Putamen (tissue), 1 donor: ENCODE results near the gene EPB41L1.

Experiments
- DNase-seq: peaks from one replicate; pipeline ENCODE4 v3.0.0-alpha.2; 2016; ENCODE audit warnings: low spot score

EPB41L1 gene

DNA sequence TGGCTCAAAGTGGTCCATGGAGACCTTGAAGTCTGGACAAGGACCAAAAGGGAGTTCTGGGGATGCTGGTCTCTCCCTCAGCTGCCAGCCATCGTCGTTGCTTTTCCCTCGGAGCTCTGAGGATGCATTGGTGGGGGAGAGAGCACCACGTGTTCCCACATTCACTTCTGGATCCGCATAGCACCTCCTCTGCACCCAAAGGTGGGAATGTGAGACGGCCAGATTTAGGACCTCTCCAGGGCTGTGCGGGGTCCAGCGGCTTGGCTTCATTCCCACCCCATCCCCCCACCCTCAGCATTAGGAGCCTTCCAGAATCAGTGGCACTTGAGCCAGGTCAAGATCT, 1.1 kb downstream of the EPB41L1 start:
- peak; percentile 52 for DNase-seq

DNA sequence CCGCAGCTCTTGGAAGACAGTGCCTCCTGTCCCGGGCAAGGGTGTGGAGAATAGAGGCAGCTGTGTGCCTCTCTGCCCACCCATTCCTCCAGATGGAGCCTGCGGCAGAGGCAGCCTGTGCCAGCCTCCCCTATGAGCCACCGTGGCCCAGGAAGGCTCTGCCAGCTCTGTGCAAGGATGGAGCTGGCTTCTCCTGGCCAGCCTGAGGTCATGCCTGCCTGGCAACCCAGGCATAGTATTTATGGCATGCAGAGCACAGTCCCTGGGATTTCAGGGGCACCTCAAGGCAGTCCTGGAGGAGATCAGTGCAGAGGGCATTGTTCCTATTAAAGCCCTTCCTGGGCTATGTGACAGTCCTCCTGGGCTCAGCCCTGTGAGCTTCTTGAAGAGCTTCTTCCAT, 1.5 kb downstream of the EPB41L1 start:
- DNase-seq = peak; percentile 62

- no peak for DNase-seq
These were observed 3.1 kb downstream of the EPB41L1 start for GRCh38 chr20:36157610-36158009.

- DNase-seq = no peak
These were observed 3.7 kb downstream of the EPB41L1 start for GRCh38 chr20:36158160-36158741.

DNA sequence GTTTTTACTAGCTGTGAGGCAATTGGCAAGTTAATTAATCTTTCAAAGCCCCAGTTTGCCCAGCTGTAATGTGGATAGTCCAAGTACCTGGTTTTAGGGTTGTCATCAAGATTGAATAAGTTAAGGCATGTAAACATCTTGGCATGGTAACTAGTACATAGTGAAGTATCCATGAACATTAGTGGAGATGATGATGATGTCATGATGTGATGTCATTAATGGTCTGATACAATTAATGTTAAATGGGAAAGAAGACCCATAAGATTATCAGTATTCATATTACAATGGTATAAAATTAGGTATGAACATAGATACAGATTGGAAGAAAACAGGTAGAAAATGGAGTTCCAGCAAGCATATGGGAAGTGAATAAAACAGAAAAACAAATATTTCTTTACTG, 5.3 kb downstream of the EPB41L1 start:
- no peak for DNase-seq

DNA sequence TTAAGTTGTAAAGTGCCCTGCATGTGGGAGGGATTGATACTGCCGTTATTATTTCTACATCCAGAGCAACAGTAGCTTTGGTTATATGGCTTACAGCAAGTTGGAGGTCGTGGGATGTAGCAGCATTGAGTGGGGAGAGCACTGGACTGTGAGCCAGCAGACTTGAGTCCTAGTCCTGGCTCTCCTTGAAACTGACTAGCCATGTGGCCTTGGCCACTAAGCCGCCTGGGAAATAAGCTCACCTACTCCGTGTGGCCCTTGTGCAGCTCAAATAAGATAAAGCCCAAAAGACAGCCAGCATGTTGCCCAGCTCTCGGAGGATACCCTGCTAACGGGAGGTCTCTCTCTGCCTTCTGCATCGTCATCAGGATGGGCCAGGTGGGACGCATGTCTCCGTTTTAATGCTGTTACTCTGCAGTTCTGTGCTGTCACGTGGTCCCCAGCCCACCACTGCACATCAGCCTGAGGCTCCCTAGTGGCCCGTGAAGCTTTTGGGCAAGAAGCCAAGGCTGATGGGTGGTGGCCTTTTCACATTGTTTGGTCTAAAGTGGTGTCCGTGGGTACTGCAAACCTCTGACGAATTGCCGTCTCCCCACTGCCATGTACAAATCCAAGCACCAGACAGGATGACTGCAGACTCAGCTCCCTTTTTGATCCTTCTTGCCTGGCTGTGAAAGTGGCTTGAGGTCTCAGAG, 7.9 kb downstream of the EPB41L1 start:
- no peak for DNase-seq

DNA sequence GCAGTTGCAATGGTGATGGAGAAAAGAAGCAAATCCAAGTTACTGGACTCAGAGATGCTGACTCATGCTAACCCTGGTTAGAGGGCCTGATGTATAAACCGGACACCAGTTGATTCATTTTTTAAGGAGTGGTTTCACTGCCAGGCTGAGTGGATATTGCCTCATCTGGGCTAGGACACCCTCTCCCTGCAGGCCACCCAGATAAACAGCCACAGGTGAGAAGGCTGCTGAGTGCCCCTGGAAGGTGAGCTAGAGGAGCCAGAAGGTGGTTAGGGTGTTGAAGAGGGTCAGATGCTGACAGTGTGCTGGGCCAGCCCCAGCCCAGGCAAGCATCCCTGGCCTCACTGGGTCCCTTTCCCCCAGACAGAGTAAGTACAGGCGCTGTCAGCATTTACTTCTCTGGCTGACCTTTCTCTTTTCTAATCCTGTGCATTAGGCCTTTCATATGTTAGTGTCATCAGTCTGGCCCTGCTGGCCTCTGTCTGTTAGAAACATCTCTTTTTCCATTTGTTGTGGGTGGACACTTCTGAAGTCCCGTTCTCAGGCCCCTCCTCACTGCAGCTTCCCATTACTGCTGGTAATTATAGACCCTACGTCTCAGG, 13.5 kb downstream of the EPB41L1 start:
- DNase-seq = no peak

DNA sequence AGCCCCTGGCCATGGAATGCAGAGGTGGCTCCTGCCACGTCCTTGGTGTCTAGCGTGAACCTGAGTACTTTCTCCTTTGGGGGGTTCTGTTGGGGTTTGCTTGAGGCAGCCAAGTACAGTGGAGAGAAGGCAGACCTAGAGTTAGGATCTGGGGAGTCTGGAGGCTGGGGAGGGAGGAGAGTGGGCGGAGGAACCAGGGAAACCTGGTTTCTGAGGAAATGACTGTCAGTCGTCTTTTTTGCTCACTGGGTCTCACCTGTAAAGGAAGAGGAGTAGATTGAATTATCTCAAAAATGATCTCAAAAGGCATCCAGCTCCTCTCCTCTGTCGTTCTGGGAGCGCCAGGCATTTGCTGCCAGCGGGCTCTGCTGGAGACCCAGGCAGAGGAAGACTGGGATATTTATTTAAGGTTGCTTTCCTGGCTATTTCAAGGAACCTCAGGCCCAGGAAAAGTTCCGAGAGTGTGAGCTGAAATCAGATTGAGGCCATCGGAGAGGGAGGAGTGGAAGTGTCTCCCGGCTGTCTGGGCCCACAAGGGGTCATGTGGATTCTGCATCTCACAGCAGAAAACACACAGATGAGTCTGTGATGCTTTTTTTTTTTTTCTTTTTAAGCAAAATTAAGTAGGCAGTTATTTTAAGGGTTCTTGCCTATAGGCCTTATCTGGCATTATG, 16.1 kb downstream of the EPB41L1 start:
- peak; percentile 42 for DNase-seq

DNA sequence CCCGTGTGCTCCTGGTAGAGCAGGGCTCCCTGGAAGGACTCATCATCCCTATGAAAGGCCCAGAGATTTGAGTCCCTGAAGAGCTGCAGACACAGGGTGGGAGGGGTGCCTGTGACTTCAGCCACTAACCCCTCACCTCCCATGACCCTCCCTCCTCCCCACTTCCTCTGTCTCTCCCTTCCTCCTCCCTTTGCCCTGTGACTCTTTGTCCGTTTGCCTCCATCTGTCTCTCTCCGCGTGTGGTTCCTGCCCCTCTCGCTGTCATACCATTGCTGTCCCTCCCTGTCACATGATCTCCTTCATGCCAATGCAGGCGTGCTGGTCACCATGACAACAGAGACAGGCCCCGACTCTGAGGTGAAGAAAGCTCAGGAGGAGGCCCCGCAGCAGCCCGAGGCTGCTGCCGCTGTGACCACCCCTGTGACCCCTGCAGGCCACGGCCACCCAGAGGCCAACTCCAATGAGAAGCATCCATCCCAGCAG, 19.0 kb downstream of the EPB41L1 start:
- no peak for DNase-seq

DNA sequence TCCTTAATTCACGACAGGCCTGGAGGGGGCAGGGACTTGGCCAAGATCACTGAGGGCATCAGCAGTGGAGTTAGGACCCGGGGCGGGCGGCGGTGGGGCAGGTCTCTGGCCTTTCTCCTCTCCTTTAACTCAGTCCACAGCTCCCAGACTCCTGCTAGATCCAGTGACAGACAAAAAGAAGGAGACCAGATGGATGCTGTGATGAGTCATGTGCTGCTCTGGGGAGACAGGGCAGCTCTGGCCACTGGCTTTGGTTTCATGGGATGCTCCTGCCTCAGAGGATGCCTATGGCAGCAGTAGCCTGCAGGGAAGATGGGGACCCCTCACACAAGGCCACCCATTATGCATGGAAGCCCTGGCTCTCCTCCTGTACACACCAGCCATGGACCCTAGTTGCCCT, 20.5 kb downstream of the EPB41L1 start:
- DNase-seq = no peak

DNA sequence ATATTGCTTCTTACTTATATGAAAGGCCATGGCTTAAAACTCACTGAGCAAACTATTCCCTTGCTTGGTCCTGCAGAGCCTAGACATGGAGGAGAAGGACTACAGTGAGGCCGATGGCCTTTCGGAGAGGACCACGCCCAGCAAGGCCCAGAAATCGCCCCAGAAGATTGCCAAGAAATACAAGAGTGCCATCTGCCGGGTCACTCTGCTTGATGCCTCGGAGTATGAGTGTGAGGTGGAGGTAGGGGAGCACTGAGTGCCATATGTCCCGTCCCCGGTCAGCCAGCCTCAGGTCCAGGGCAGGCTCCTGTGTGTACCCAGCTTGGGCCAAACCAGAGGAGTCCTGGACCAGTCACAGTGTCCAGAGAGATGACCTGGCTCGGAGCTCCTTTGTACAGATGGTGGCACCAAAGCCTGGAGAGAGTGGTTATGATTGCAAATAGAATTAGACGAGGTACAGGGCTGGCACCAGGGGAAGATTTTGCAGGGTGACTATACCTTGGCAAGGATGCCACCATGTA, 21.0 kb downstream of the EPB41L1 start:
- no peak for DNase-seq

- DNase-seq = no peak
These were observed 23.2 kb downstream of the EPB41L1 start for GRCh38 chr20:36177716-36178115.

- no peak for DNase-seq
These were observed 24.8 kb downstream of the EPB41L1 start for GRCh38 chr20:36179170-36179945.

GRCh38 chr20:36180323-36180722, 25.8 kb downstream of the EPB41L1 start:
- no peak for DNase-seq

DNA sequence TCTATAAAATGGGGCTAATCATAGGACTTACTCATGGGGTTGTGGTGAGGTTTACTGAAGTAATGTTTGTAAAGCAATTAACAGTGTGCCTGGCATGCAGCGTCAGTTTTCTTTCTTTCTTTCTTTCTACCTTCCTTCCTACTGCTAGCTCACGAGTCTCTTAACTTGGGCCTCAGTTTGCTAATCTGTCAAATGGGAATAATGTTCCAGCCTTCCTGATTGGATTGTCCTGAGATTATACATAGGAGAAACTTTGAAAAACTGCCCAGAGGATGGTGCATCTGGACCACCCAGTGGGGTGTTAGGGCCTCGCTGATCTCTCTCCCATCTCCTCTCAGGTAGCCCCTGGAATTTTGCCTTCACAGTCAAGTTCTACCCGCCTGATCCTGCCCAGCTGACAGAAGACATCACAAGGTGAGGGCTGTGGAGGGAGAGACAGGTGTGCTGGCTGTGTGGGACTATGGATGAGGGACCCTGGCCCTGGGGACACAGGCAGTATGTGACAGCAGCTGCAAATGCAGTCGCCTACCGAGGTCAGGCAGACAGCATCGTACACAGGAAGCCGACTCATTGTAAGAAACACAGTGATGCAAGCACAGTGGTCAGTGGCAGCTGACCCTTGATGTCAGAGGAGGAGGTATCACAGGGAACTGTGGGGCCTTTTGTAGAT, 27.5 kb downstream of the EPB41L1 start:
- DNase-seq = no peak

DNA sequence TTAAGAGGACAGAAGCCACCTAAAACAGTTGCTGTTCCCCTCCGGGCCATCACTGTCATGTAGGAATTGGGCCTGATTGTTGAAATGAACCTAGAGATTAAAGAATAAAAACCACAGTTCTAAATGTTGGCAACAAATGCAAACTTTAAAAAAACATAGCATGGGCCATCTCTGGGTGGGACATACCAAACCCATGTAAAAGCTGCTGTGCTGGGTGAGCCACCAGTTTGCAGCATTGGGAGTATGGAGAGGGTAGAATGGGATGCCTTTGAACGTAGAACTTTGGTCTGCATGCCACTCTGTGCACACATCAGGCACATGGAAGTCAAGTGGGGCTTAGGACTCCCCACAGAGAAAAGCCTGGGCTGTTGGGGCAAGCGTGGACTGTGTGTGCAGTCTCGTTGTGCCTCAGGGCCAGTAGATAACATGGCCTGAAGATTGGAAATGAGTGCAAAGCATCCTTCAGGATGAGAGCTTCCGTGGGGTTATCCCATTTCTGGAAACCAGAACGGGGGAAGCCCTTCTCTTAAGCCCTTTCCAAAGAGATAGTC, 28.1 kb downstream of the EPB41L1 start:
- DNase-seq = no peak

DNA sequence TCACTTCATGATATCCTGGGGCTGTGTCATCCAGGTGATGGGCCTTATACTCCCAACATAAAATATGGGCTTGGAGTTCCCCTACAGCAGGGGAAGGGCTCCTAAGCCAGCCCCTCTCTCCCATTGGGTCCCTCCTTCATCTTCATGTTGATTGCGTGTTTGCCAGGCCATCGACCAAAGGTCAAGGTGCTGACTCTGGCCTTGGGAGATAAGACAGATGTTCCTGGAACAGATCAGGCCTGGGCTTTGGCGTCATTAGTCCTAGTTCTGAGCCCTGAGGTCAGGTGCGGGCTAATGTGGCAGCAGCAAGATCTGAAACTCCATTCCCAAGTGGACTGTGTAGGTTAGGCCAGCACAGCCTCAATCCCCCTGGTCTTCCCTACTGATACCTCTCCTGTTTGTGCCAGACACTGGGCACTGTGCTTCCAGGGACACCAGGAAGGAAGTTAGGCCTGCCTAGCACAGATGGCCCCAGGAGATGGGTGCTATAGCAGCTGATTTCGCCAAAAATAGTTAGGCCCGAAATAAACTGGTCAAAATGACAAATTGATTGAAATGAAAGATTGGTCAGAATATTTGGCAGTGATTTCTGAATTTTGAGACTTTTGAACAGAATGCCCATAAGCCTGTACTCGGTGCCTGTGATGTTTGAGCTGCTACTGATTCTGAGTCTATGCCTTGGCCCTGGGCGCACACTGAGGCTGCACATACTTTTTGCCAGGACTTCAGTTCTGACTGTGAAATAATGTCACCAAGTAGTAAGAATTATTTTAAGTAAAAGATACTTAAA, 28.8 kb downstream of the EPB41L1 start:
- DNase-seq = no peak

DNA sequence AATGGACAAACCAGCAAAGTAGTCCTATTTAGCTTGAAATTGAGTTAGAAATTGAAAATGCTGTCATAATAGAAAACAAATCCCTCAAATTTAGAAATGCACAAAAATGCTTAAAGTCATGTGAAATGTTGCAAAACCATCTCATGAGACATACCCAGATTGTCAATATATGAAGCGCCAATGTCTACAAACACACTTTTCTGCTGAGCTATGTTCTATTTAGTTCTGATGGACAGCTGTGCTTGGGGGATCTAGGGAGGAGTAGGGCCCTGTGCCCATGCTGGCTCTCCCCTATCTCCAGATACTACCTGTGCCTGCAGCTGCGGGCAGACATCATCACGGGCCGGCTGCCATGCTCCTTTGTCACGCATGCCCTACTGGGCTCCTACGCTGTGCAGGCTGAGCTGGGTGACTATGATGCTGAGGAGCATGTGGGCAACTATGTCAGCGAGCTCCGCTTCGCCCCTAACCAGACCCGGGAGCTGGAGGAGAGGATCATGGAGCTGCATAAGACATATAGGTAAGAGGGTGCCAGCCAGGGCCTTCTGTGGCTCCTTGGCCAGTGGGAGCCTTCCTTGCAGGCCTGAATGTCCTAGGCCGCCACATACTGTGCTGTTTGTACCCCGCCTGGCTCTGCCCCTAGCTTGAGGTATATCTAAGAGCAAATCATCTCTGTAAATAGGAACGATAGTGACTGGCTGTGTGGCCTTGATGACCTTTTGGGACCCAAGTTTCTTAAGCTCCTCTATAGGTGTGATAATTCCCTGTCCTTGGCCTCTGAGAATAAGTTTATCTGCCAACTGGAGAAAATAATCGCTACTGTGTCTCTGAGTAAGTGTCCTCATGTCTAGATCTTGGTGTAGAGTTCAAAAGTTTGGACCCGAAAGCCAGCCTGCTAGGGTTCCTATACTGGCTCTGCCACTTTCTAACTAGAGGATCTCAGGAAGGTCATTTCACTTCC, 30.6 kb downstream of the EPB41L1 start:
- no peak for DNase-seq
